ENCODE measurements around the gene TRIM62. TPM values are rescaled to one million over a fixed set of nuclear protein-coding genes. Genes with fewer than 3 reads are reported as not detected.

The TRIM62 gene
- total RNA-seq (2021) (9.9 and 14.3 TPM in 2 replicates), Bru-seq, nascent RNA (percentile 54 among the genes with signal in this experiment), BruChase-seq, experiment 1, labeled RNA remaining after a 2-hour chase (percentile 52 among the genes with signal in this experiment), BruChase-seq, experiment 2, labeled RNA remaining after a 6-hour chase (percentile 56 among the genes with signal in this experiment)
- long read RNA-seq, transcript TRIM62-201 (5 exons, 3,437 nt): major isoform, 6 of 13 reads
- long read RNA-seq, partial matches to known transcripts: 3 of 13 reads
- long read RNA-seq, other reads (novel, unspliced or antisense): 4 of 13 reads

DNA sequence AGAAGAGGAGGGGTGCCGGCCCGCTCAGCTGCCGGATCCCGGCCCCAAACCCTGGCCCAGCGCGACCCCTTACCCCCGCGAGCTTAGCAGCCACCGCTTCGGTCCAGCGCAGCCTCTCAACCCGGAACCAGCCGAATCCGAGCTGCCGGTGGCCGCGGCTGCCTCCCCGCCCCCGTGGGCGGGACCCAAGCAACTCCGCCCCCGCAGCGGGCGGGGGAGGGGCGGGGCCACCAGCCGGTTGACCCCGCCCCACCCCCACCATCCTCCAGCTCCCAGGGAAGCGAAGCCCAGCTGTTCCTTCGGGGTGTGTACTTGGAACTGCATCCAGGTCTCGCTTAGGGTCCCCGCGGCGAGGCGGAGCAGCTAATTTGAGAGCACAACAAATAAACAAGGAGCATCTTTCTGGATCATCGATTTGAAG is at the start of gene TRIM62:
TSS of gene TRIM62 (minus strand) at position 123 of the 421 bp plus-strand sequence. CDS start 611 bp downstream, outside the sequence.
- H3K79me2 ChIP-seq (ENCODE audit: low read depth): peaks cover 7% of the 10 kb centered on the region; the same call in 1 of the 2 replicates
- ChIA-PET CTCF (interaction anchor here (0.6 to 1.3 kb wide), 4 partner anchors 32 to 118 kb away, joined by 3 to 4 read pairs (median 4); no protein-coding TSS in a partner anchor), POLR2A (ENCODE audit: unreplicated experiment) (interaction anchor here (0.7 to 1.1 kb wide), 3 partner anchors 20 to 1158 kb away, joined by 3 to 13 read pairs (median 3); no protein-coding TSS in a partner anchor)
- no peaks in the 10 kb centered on the region for H3K9me3 ChIP-seq (ENCODE audit: insufficient read depth, low read depth)
- peaks cover 10% of the 10 kb centered on the region; the same call in 1 of the 2 replicates for H3F3A ChIP-seq (ENCODE audit: insufficient read depth, low read depth)
- peaks cover 4% of the 10 kb centered on the region; the same call in 1 of the 2 replicates for H3K4me1 ChIP-seq (replicated peaks; ENCODE audit: insufficient read depth)
- no peak for TF ChIP-seq EZH2 (IDR thresholded peaks at IDR 0.05; ENCODE audit: low read depth)
- no peak for TF ChIP-seq CTCF (conservative IDR thresholded peaks at IDR 0.05)
- H3K36me3 ChIP-seq (ENCODE audit: low read depth): no peaks in the 10 kb centered on the region
- peak within 1 kb of the TSS; percentile 97 for H3K4me2 ChIP-seq
- DNase-seq: peak; percentile 54 to 77
- intact Hi-C loops (cut with micrococcal nuclease; ENCODE audit: unreplicated experiment): loop anchor here (5.0 kb wide), 2 partner anchors 40 to 55 kb away; no protein-coding TSS in a partner anchor
- no TSS peak for BruUV-seq (replicated peaks)
- no peaks in the 10 kb centered on the region for H3K27me3 ChIP-seq (ENCODE audit: insufficient read depth, low read depth)
- H4K20me1 ChIP-seq (ENCODE audit: insufficient read depth): peaks cover 8% of the 10 kb centered on the region; the same call in 1 of the 2 replicates
- H3K27ac ChIP-seq: no peak within 1 kb of the TSS
- no peaks in the 10 kb centered on the region for H3K9me2 ChIP-seq (ENCODE audit: insufficient read depth)
- peak within 1 kb of the TSS; percentile 87 for H3K4me3 ChIP-seq
- H2AFZ ChIP-seq: peak within 1 kb of the TSS; percentile 96

DNA sequence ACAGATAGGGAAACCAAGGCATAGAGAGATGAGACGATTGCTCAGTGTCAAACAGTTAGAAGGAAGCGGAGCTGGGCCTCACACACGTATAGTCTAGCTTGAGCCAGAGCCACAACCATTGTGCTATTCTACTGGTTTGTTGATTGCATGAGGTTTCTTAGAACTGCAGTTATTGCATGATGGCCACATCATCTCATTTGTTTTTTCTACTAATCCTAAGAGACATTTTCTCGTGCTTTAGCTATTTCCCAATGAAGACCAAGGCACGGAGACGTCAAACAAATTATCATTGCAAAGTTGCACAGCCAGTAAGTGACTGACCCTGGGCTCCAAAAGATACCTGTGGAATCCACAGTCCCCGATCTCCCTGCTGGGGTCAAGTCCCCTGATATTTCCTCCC is 49.3 kb upstream of the TRIM62 start:
- intact Hi-C loops (cut with micrococcal nuclease; ENCODE audit: unreplicated experiment): no loop called here
- no TSS peak for BruUV-seq (replicated peaks)

More for the DNA sequence above, 49.3 kb upstream of the TRIM62 start:
- Histone ChIP-seq H3K27ac (no peak overlapping the region), H3K27me3 (ENCODE audit: insufficient read depth, low read depth) (no peaks in the 10 kb centered on the region), H3K79me2 (ENCODE audit: low read depth) (no peaks in the 10 kb centered on the region), H3K4me2 (no peak overlapping the region), H4K20me1 (ENCODE audit: insufficient read depth) (no peaks in the 10 kb centered on the region), H3K4me1 (replicated peaks; ENCODE audit: insufficient read depth) (peaks cover 45% of the 10 kb centered on the region), H2AFZ (no peak overlapping the region), H3F3A (ENCODE audit: insufficient read depth, low read depth) (peaks cover 14% of the 10 kb centered on the region), H3K9me2 (ENCODE audit: insufficient read depth) (no peaks in the 10 kb centered on the region), H3K4me3 (no peak overlapping the region), H3K36me3 (ENCODE audit: low read depth) (no peaks in the 10 kb centered on the region), H3K9me3 (ENCODE audit: insufficient read depth, low read depth) (no peaks in the 10 kb centered on the region)
- ChIA-PET POLR2A (ENCODE audit: unreplicated experiment) (interaction anchor here (0.6 kb wide), 2 partner anchors 39 to 44 kb away, joined by 3 to 4 read pairs; no protein-coding TSS in a partner anchor), CTCF (interaction anchor here (0.7 kb wide), 1 partner anchor 49 kb away, joined by 3 read pairs; the partner anchor contains the start of gene TRIM62)
- TF ChIP-seq EZH2 (IDR thresholded peaks at IDR 0.05; ENCODE audit: low read depth): no peak
- no peak for TF ChIP-seq CTCF (conservative IDR thresholded peaks at IDR 0.05)
- no peak for DNase-seq

All from PC-9 (cell line).